NCI-H187 treated with DMSO at 0.1 percent for 48 hours (cell line): ENCODE data around the gene SPATA6.

ENCODE experiments used
- DNase-seq: peaks from one replicate; lab custom pipeline; 2025; lab: John Stamatoyannopoulos, UW

The SPATA6 gene

GRCh38 chr1:48251323-48251722 is 220.7 kb downstream of the SPATA6 start:
- no peak for DNase-seq

GRCh38 chr1:48250572-48250971 is 221.4 kb downstream of the SPATA6 start:
- no peak for DNase-seq

- no peak for DNase-seq
Observed at GRCh38 chr1:48249868-48250267, 222.1 kb downstream of the SPATA6 start.

GRCh38 chr1:48248356-48248755 is 223.6 kb downstream of the SPATA6 start:
- no peak for DNase-seq

- no peak for DNase-seq
Observed at GRCh38 chr1:48246727-48247126, 225.3 kb downstream of the SPATA6 start.
